Gastroesophageal sphincter (tissue), 3 donors: ENCODE data around the gene ANKRD45.

Source experiments
- CTCF ChIP-seq, 4 experiments: fragments of 200-600 bp in 2 of 4; fragments of 450-650 bp in 2 of 4; sonication (generic) in 1 of 4; IDR thresholded peaks; one replicate each; pipeline ENCODE4 v1.5.1; 2017 to 2019; ENCODE audit warnings: antibody characterized with exemption in 4 of 4, mild to moderate bottlenecking in 2 of 4, moderate library complexity in 2 of 4
- EP300 ChIP-seq: sonication (generic); formaldehyde crosslinking; IDR thresholded peaks from one replicate; pipeline ENCODE4 v1.6.1; 2017; ENCODE audit warnings: antibody characterized with exemption, mild to moderate bottlenecking
- POLR2A ChIP-seq, 2 donors: fragments of 450-650 bp; IDR thresholded peaks; one replicate each; pipeline ENCODE4 v1.6.1; 2017; ENCODE audit warnings: antibody characterized with exemption in 2 of 2, mild to moderate bottlenecking in 2 of 2, moderate library complexity in 1 of 2
- POLR2AphosphoS5 ChIP-seq: sonication (generic); formaldehyde crosslinking; IDR thresholded peaks from one replicate; pipeline ENCODE4 v1.6.1; 2017; ENCODE audit warnings: antibody characterized with exemption

- no peak for TF ChIP-seq POLR2A (IDR thresholded peaks at IDR 0.05)
- no peak for TF ChIP-seq EP300
- TF ChIP-seq CTCF (IDR thresholded peaks at IDR 0.05), result no peak
- no peak for TF ChIP-seq POLR2AphosphoS5
Measured at GRCh38 chr1:173628888-173629287, 40.8 kb downstream of the ANKRD45 start.
